WI38 (cell line): Measurements from ENCODE around the gene ADH1B.

Experiments
- H3K4me3 ChIP-seq: 2 replicates; pipeline ENCODE4 v1.5.1; 2011; ENCODE audit warnings: low read depth, mild to moderate bottlenecking, control low read depth, low read length
- CTCF ChIP-seq: IDR thresholded peaks from 2 replicates; pipeline ENCODE4 v1.5.1; 2012; ENCODE audit warnings: low read depth, mild to moderate bottlenecking, control low read depth, low read length

The ADH1B gene

GRCh38 chr4:99301376-99302164, 19.6 kb downstream of the ADH1B start:
- TF ChIP-seq CTCF: no peak
- no peak overlapping the region for H3K4me3 ChIP-seq

GRCh38 chr4:99300934-99301333, 20.3 kb downstream of the ADH1B start:
- TF ChIP-seq CTCF: no peak
- H3K4me3 ChIP-seq: no peak overlapping the region

- H3K4me3 ChIP-seq: no peak overlapping the region
- TF ChIP-seq CTCF: no peak
These were observed 27.8 kb downstream of the ADH1B start for GRCh38 chr4:99293357-99293756.

- H3K4me3 ChIP-seq: no peak within 1 kb of the TSS
- no peak for TF ChIP-seq CTCF
These were observed 30.1 kb downstream of the ADH1B start, which contains the start of gene ADH1A for GRCh38 chr4:99290848-99291786. Gene ADH1A, minus strand, starts transcription at chr4:99290985. Its CDS starts 71 bp downstream, at chr4:99290914.

- TF ChIP-seq CTCF: no peak
- H3K4me3 ChIP-seq: no peak overlapping the region
These were observed 35.8 kb downstream of the ADH1B start for GRCh38 chr4:99285387-99285786.

GRCh38 chr4:99282731-99283130, 38.5 kb downstream of the ADH1B start:
- H3K4me3 ChIP-seq: no peak overlapping the region
- no peak for TF ChIP-seq CTCF

- TF ChIP-seq CTCF: no peak
- no peak overlapping the region for H3K4me3 ChIP-seq
These were observed 39.9 kb downstream of the ADH1B start for GRCh38 chr4:99281261-99281660.
